KMS-11 (cell line): ENCODE measurements around the gene GCNT2.

Experiments used
- H2AFZ ChIP-seq: fragments of 200-600 bp; sonication (generic); 2 replicates; pipeline ENCODE4 v1.6.1; 2016; ENCODE audit warnings: antibody characterized with exemption, mixed run types, low read depth
- H3K27ac ChIP-seq: fragments of 200-600 bp; sonication (generic); 2 replicates; pipeline ENCODE4 v1.6.1; 2016; ENCODE audit warnings: mild to moderate bottlenecking, mixed run types
- H3K27me3 ChIP-seq: fragments of 200-600 bp; sonication (generic); 2 replicates; pipeline ENCODE4 v1.6.1; 2017; ENCODE audit warnings: mild to moderate bottlenecking, low read depth, mixed run types, moderate library complexity; ENCODE audit not compliant: insufficient read depth
- H3K36me3 ChIP-seq: fragments of 200-600 bp; sonication (generic); 2 replicates; pipeline ENCODE4 v1.6.1; 2017; ENCODE audit warnings: mild to moderate bottlenecking, mixed run types; ENCODE audit not compliant: insufficient read depth
- H3K4me1 ChIP-seq: fragments of 200-600 bp; sonication (generic); 2 replicates; pipeline ENCODE4 v1.6.1; 2016; ENCODE audit warnings: mild to moderate bottlenecking, low read depth, mixed run types; ENCODE audit not compliant: poor library complexity, severe bottlenecking
- H3K4me2 ChIP-seq: fragments of 200-600 bp; sonication (generic); 2 replicates; pipeline ENCODE4 v1.7.0; 2016; ENCODE audit warnings: mild to moderate bottlenecking, mixed run types
- H3K4me3 ChIP-seq: fragments of 200-600 bp; sonication (generic); IDR thresholded peaks from 2 replicates; pipeline ENCODE4 v1.6.1; 2017; ENCODE audit warnings: low read depth, low read length, mixed read lengths; ENCODE audit not compliant: insufficient read depth
- H3K79me2 ChIP-seq: fragments of 200-600 bp; sonication (generic); 2 replicates; pipeline ENCODE4 v1.6.1; 2016; ENCODE audit warnings: low read depth, mixed run types; ENCODE audit not compliant: insufficient read depth
- H3K9ac ChIP-seq: fragments of 200-600 bp; sonication (generic); 2 replicates; pipeline ENCODE4 v1.6.1; 2016; ENCODE audit warnings: mild to moderate bottlenecking, mixed run types
- H4K20me1 ChIP-seq: fragments of 200-600 bp; sonication (generic); 2 replicates; pipeline ENCODE4 v1.6.1; 2016; ENCODE audit warnings: mild to moderate bottlenecking, mixed run types; ENCODE audit not compliant: insufficient read depth
- CTCF ChIP-seq: fragments of 200-600 bp; sonication (generic); conservative IDR thresholded peaks from 2 replicates; pipeline ENCODE4 v1.6.1; 2017; ENCODE audit warnings: low read depth, mild to moderate bottlenecking, antibody characterized with exemption, low read length, moderate library complexity, mixed read lengths

The GCNT2 gene

GRCh38 chr6:10564975-10565673, 44.0 kb downstream of the GCNT2 start:
- H3K4me1 ChIP-seq = no peaks in the 10 kb centered on the region
- H3K27ac ChIP-seq = no peak overlapping the region
- no peak for TF ChIP-seq CTCF
- H3K9ac ChIP-seq = no peak overlapping the region
- H3K79me2 ChIP-seq = no peaks in the 10 kb centered on the region
- no peak overlapping the region for H3K4me3 ChIP-seq
- H3K27me3 ChIP-seq = no peaks in the 10 kb centered on the region
- H2AFZ ChIP-seq = no peak overlapping the region
- no peaks in the 10 kb centered on the region for H3K36me3 ChIP-seq
- H3K4me2 ChIP-seq = no peak overlapping the region
- no peaks in the 10 kb centered on the region for H4K20me1 ChIP-seq

- TF ChIP-seq CTCF = no peak
- H3K79me2 ChIP-seq = no peaks in the 10 kb centered on the region
- no peaks in the 10 kb centered on the region for H4K20me1 ChIP-seq
- no peaks in the 10 kb centered on the region for H3K36me3 ChIP-seq
- no peak overlapping the region for H3K9ac ChIP-seq
- no peak overlapping the region for H3K4me3 ChIP-seq
- no peaks in the 10 kb centered on the region for H3K27me3 ChIP-seq
- no peaks in the 10 kb centered on the region for H3K4me1 ChIP-seq
- no peak overlapping the region for H2AFZ ChIP-seq
- H3K27ac ChIP-seq = no peak overlapping the region
- no peak overlapping the region for H3K4me2 ChIP-seq
Observed at GRCh38 chr6:10565913-10566312, 44.8 kb downstream of the GCNT2 start.

GRCh38 chr6:10567256-10568026, 46.3 kb downstream of the GCNT2 start:
- Histone ChIP-seq H3K9ac (no peak overlapping the region), H3K4me2 (no peak overlapping the region)

More at GRCh38 chr6:10567256-10568026, 46.3 kb downstream of the GCNT2 start:
- no peak for TF ChIP-seq CTCF
- no peaks in the 10 kb centered on the region for H3K4me1 ChIP-seq
- H3K79me2 ChIP-seq = no peaks in the 10 kb centered on the region
- no peak overlapping the region for H3K27ac ChIP-seq
- no peaks in the 10 kb centered on the region for H4K20me1 ChIP-seq
- H3K36me3 ChIP-seq = no peaks in the 10 kb centered on the region
- no peak overlapping the region for H3K4me3 ChIP-seq
- H3K27me3 ChIP-seq = no peaks in the 10 kb centered on the region
- H2AFZ ChIP-seq = no peak overlapping the region
